ENCODE measurements around the gene PSMB8. TPM values are rescaled to one million over a fixed set of nuclear protein-coding genes. Genes with fewer than 3 reads are reported as not detected.

PSMB8 gene
- total and polyA plus RNA-seq, 2 of the 4 experiments (the other 2 are of a cell fraction): 31.6 to 33.3 TPM

- no peak overlapping the region for H2BK15ac ChIP-seq (ENCODE audit: low read depth, low read length)
- H4K20me1 ChIP-seq (ENCODE audit: insufficient read depth, low read length): no peaks in the 10 kb centered on the region
- intact Hi-C loops (cut with micrococcal nuclease) (loop anchor here (1.0 to 5.0 kb wide), 7 partner anchors 48 to 362 kb away; partner anchors contain the start of gene HLA-DMA), dilution Hi-C loops (cut with HindIII; ENCODE audit: low sequenced_read_pairs, unreplicated experiment) (no loop called here), in situ Hi-C loops (cut with MboI; ENCODE audit: low sequenced_read_pairs) (no loop called here)
- ATAC-seq (ENCODE audit: low read depth) (peak; percentile 44; the same call in 1 of the 2 replicates), DNase-seq (peak; percentile 81)
- no peak overlapping the region for H2AK5ac ChIP-seq (ENCODE audit: low read depth, low read length)
- no peak for TF ChIP-seq USF2 (IDR thresholded peaks at IDR 0.05; ENCODE audit: low read depth, low read length)
- TF ChIP-seq CEBPB (IDR thresholded peaks at IDR 0.05; ENCODE audit: low read depth, low read length): no peak
- TF ChIP-seq NFE2L2 (IDR thresholded peaks at IDR 0.05; ENCODE audit: low read depth, low read length): no peak
- no peak for TF ChIP-seq CHD1 (IDR thresholded peaks at IDR 0.05; ENCODE audit: low read depth, low read length)
- no peak for TF ChIP-seq MAZ (IDR thresholded peaks at IDR 0.05; ENCODE audit: borderline replicate concordance, low read depth, low read length)
- no peak for TF ChIP-seq RFX5 (IDR thresholded peaks at IDR 0.05; ENCODE audit: low read depth, low read length)
- peak; percentile 74 for TF ChIP-seq SMC3 (IDR thresholded peaks at IDR 0.05; ENCODE audit: low read depth, low read length)
- no peak for TF ChIP-seq RCOR1 (IDR thresholded peaks at IDR 0.05; ENCODE audit: insufficient replicate concordance, low read length)
- TF ChIP-seq FOS (IDR thresholded peaks at IDR 0.05; ENCODE audit: low read depth, low read length): no peak
- TF ChIP-seq BHLHE40 (IDR thresholded peaks at IDR 0.05; ENCODE audit: low read depth, low read length): no peak
- TF ChIP-seq MAFK (IDR thresholded peaks at IDR 0.05; ENCODE audit: low read depth, low read length): no peak
- TF ChIP-seq CTCF (conservative IDR thresholded peaks at IDR 0.05; ENCODE audit: low read depth, low read length): peak; percentile 76
- no peak for TF ChIP-seq ELK1 (IDR thresholded peaks at IDR 0.05; ENCODE audit: borderline replicate concordance, low read depth, low read length)
- no peak for TF ChIP-seq MXI1 (IDR thresholded peaks at IDR 0.05; ENCODE audit: borderline replicate concordance, low read depth, low read length)
- peak; percentile 77 for TF ChIP-seq RAD21 (IDR thresholded peaks at IDR 0.05; ENCODE audit: low read length)
- H3K14ac ChIP-seq (replicated peaks; ENCODE audit: low read depth, low read length): no peak overlapping the region
- H3K9ac ChIP-seq (ENCODE audit: low read depth, low read length): no peak overlapping the region
- no peaks in the 10 kb centered on the region for H3K36me3 ChIP-seq (ENCODE audit: control insufficient read depth, insufficient read depth, low read length)
- no peak overlapping the region for H3K56ac ChIP-seq (ENCODE audit: extremely low read depth, insufficient read depth, low read length)
- no peak overlapping the region for H3K18ac ChIP-seq (ENCODE audit: low read depth, low read length)
- H2BK20ac ChIP-seq (ENCODE audit: low read depth, low read length): no peak overlapping the region
- no peak overlapping the region for H2AK9ac ChIP-seq (replicated peaks; ENCODE audit: low read depth, low read length, poor library complexity)
- H3K4ac ChIP-seq (ENCODE audit: low read depth, low read length): no peak overlapping the region
- H3K4me2 ChIP-seq (ENCODE audit: low read depth, low read length): no peak overlapping the region
- H3K9me1 ChIP-seq (ENCODE audit: insufficient read depth, low read length): no peaks in the 10 kb centered on the region
- H3K9me3 ChIP-seq (ENCODE audit: control insufficient read depth, insufficient read depth, low read length): no peaks in the 10 kb centered on the region
- H2BK5ac ChIP-seq (ENCODE audit: low read depth, low read length, poor library complexity, severe bottlenecking): no peak overlapping the region
- POLR2A ChIA-PET (ENCODE audit: unreplicated experiment): no interaction called here
- WGBS, 2 experiments (ENCODE audit: extremely low coverage in 2 of 2, insufficient read length in 1 of 2): no CpG with 5 or more reads among the region's 4 CpGs
- no peak overlapping the region for H2BK120ac ChIP-seq (ENCODE audit: low read depth, low read length)
- no peak overlapping the region for H4K5ac ChIP-seq (ENCODE audit: low read depth, low read length)
- H4K8ac ChIP-seq (ENCODE audit: low read depth in 2 of 2, low read length in 2 of 2): no peak overlapping the region
- BruUV-seq (replicated peaks): no TSS peak
- no peak overlapping the region for H3K4me3 ChIP-seq (ENCODE audit: insufficient read depth, low read depth, low read length)
- H3K23ac ChIP-seq (ENCODE audit: low read depth, low read length): no peak overlapping the region
- no peak overlapping the region for H3K27ac ChIP-seq (ENCODE audit: insufficient read depth, low read length)
- H4K91ac ChIP-seq (ENCODE audit: insufficient read depth, low read depth, low read length): no peak overlapping the region
- H3K4me1 ChIP-seq (ENCODE audit: control insufficient read depth, insufficient read depth, low read length): peaks cover 15% of the 10 kb centered on the region
- no peaks in the 10 kb centered on the region for H3K79me1 ChIP-seq (ENCODE audit: low read depth in 1 of 2, low read length in 2 of 2)
- no peaks in the 10 kb centered on the region for H3K27me3 ChIP-seq (ENCODE audit: control insufficient read depth, insufficient read depth, low read length)
- CTCF ChIA-PET: interaction anchor here (1.0 to 2.2 kb wide), 8 partner anchors 28 to 129 kb away, joined by 3 to 19 read pairs (median 6); partner anchors contain the start of genes HLA-DMA and TAP2
- no peak overlapping the region for H2AFZ ChIP-seq (replicated peaks; ENCODE audit: low read length, poor library complexity)
These were observed 41.9 kb upstream of the PSMB8 start for GRCh38 chr6:32885698-32886286.

All from IMR-90 (cell line).